Stimulated activated CD4-positive, alpha-beta T cell treated with anti-CD3 and anti-CD28 coated beads, TNF-alpha, amount 100 ng/mL, for 1 hour (primary cell): Measurements from ENCODE around the gene SH3BGRL2.

Source experiments
- DNase-seq, 3 donors: peaks; one replicate each; pipeline ENCODE4 v3.0.0-alpha.2; 2020; ENCODE audit warnings: low read depth in 3 of 3, low spot score in 1 of 3

Gene SH3BGRL2

GRCh38 chr6:79694623-79695343, 63.7 kb downstream of the SH3BGRL2 start:
- no peak for DNase-seq

DNA sequence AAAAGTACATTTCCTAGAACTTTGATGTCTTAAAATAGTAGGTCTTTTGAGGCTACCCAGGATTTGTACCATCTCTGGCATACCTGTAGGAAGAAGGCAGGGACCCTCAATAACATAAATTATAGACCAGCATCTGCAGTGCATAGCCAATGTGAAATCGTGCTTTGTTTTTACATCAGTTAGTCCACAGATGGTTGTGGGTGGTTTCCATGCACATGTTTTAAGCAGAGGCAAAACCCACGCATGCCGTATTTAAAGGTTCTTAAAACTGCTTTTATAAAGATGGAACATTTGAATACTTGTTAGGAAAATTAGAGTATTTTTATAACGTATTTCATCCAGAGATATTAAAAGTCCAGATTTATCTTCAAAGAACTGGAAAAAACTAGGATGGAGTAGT, 66.3 kb downstream of the SH3BGRL2 start:
- DNase-seq = no peak

GRCh38 chr6:79699606-79700005, 68.5 kb downstream of the SH3BGRL2 start:
- DNase-seq = no peak

DNA sequence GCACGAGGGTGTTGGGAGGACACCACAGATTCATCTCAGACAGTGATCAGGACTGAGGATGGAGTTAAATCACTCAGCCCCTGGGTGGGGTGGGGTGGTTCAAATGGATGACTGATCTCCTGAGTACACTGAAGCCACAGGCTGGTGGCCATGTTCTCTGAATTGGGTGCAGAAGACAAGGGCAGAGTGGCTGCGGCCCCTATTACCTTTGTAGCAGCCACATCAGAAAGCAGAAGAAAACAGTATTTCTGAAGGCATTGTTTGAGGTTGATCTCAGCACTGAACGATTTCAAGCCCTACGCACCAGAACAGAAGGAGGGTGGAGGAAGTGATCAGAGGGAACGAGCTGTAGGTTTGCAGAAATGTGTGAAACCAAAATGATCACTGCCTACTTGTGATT, 71.6 kb downstream of the SH3BGRL2 start:
- no peak for DNase-seq

DNA sequence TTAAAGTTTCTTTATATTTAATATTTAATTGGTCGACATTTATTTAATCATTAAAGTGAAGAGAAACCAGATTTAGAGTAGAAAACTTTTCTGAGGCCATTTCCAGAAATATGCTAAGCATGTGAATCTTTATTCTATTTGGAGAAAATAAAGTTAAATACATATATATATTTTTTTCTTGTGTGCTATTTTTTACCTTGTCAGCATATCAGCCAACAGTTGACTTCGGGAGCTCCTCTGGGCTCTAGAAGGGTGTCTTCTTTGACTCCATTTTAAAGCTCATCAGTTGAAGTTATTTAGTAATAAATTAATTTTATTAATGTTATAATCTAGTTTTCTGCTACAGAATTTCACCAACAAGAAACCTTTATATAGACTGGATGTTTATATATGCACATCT, 73.1 kb downstream of the SH3BGRL2 start:
- DNase-seq = no peak

- no peak for DNase-seq
Measured at GRCh38 chr6:79705456-79705995, 74.4 kb downstream of the SH3BGRL2 start.

DNA sequence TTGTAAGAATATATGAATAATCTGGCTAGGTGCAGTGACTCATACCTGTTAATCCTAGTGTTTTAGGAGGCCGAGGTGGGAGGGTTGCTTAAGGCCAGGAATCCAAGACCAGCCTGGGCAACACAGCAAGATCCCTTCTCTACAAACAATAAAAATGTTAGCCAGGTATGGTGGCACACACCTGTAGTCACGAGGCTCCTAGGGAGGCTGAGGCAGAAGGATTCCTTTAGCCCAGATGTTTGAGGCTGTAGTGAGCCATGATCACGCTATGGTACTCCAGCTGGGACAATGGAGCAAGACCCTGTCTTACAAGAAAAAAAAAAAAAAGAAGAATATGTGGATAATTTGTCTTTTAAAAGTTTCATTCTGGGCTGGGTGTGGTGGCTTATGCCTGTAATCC, 75.4 kb downstream of the SH3BGRL2 start:
- no peak for DNase-seq

DNA sequence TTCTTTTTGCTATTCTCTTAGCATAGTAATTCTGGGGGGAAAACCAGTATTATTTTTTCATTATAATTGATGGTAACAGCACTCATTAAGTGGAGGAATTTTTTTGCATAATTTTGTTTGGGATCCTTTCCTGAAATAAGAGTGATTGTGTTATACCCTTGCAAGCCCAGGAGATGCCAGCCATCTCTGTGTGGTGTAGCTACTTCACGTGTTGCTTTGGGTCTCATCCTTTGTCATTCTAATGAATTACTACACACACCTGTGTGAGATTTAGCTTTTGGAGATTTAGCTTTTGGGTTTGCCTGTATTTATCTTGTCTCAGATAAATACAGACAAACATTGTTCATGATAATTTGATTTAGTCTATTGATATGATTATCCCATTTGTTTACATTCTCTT, 76.5 kb downstream of the SH3BGRL2 start:
- DNase-seq = no peak

DNA sequence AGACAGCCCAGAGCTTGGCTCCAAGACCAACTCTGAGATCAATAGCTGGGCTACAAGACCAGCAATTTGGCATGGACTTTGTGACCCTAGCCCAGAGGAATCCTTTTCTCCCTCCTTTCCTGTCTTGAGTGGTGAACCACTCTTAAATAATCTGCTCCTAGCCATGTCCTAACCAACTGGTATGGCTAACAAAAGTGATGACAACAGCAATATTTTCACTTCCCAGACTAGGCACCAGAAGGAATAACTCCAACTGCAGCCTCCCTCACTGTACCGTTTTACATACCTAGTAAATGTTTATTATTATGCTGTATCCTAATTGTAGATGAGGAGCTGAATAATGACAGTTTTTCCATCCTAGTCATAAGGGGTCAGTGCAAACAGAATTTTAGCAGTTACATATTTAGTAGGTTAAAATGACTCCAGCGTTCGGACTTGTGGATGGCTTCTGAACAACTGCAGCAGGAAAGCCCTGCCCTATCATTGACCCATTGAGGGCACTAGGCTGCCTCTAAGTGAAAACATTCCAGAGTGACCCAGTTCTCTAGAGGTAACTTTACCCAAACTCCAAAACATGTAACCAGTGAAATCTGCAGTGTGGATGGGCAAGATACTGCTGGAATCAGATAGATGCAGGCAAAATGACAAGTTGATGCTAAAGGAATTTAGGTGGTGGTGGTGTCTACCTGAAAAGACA, 77.1 kb downstream of the SH3BGRL2 start:
- no peak for DNase-seq

- no peak for DNase-seq
Measured at GRCh38 chr6:79710127-79710526, 79.0 kb downstream of the SH3BGRL2 start.

DNA sequence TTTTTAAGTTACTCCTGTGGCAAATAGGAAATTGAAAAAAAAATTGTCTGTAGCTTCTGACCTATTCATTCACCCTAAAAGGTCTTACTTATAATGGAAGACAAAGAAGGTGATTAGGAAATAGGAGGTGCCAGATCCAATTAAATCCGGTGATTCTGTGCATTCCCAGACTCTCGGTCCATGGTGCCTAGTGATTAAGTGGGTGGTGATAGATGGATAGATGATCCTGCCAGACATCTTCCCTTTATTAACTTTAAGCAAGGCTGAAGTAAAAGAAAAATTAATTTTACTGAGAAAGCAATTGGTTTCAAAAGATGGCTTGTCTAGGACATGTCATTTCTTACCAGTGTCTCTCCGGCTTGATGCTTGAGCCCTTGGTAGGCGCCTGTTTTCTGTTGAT, 80.0 kb downstream of the SH3BGRL2 start:
- DNase-seq = no peak

GRCh38 chr6:79712144-79712543, 81.0 kb downstream of the SH3BGRL2 start:
- no peak for DNase-seq

- DNase-seq = no peak
Measured at GRCh38 chr6:79712616-79713135, 81.5 kb downstream of the SH3BGRL2 start.

GRCh38 chr6:79713701-79714322, 82.7 kb downstream of the SH3BGRL2 start:
- DNase-seq = peak in 1 of 3 donors; percentile 8

- no peak for DNase-seq
Measured at GRCh38 chr6:79717989-79718388, 86.9 kb downstream of the SH3BGRL2 start.

DNA sequence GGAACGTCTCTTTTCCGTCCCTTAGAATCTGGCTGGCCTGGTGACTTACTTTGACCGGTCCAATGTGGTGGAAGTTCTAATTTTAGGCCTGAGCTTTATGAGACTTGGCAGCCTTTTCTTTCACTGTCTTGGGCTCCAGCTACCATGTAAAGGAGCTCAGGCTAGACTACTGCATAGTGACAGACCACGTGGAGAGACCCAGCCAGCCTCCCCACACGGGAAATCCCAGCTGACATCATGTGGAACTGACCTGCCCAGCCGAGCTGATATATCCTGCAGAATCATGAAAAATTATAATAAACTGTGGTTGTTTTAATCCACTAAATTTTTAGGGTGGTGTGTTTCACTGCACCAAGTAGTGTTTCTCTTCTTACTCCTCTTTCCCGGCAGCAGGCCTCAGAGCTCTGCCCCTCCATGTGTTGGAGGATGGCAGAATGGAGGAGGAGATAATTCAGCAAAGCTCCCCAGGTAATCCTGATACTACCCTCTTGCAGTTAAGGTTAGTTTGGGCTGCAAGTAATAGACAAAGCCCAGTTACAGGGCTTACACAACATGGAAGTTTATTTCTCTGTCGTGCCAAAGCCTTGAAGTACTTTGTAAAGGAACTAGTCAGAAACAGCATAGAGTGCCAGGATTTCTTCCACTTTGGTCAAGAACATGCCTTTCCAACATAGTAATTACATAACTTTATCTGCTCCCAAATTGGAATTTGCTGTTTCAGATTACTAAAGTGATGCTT, 87.5 kb downstream of the SH3BGRL2 start:
- DNase-seq = no peak

DNA sequence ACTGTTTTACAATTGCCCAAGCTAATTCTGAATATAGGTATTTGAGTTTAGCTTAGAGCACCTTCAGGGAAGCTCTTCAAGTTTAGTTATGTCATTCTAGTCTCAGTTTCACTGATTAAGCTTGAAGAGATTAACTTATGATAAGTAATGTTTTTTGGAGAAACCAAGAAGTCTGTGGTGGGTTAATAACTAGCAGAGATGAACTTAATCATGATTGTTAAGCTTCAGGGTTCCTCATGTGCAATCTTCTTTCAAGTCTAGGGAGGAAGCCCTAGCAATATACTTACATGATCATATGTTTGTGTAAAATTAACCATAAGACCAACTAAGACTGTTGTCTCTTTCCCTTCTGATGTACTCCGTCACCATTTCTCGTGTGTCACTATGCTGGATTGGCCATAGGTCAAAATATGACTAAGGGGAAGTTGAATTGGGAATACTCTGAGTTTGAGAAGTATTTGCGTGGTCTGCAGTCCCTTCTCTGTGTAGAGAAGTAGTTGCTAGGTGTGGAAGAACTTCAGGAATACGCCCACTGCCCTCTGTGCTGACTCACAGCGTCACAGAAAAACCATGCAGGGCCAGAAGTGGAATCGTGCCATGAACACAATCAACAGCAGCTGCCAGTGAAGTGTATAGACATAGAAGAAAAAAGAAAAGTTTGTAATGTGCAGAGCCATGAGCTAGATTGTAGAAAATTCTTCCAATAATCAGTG, 88.3 kb downstream of the SH3BGRL2 start:
- no peak for DNase-seq

GRCh38 chr6:79724816-79725215, 93.7 kb downstream of the SH3BGRL2 start:
- no peak for DNase-seq

DNA sequence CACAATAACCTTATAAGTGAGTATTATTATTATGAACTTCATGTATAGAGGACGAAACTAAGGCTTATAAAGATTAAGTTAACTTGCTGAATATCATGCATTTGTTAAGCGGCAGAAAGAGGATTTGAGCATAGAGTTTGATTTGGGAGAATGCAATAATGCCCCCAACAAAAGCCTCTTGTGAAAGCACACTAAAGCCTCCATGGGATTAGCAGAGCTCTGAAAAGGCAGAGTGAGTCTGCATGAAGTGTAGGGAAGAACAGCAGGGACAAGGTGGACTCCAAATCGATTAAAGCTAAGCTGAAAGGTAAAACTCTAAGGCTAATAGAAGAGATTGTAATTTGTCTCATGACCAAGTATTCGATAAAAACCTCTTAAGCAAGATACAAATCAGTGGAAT, 100.3 kb downstream of the SH3BGRL2 start:
- DNase-seq = no peak

DNA sequence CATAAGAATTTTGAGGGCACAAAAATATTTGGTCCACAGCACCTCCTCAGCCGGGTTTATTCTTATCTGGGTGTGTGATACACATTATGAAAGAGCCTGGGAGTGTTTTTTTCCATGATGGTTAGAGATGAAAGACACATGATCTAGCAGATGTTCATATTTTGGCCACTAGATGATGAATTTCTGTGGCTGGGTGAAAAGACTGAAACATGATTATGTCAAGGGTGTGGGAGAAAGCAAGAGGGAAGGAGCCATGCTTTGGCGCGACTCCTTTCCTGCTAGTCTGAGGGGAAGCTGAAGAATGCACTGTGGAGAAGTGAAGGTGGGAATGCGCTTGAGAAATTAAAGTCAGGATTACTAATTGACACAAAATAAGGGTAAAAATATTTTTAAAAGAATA, 102.3 kb downstream of the SH3BGRL2 start:
- no peak for DNase-seq

DNA sequence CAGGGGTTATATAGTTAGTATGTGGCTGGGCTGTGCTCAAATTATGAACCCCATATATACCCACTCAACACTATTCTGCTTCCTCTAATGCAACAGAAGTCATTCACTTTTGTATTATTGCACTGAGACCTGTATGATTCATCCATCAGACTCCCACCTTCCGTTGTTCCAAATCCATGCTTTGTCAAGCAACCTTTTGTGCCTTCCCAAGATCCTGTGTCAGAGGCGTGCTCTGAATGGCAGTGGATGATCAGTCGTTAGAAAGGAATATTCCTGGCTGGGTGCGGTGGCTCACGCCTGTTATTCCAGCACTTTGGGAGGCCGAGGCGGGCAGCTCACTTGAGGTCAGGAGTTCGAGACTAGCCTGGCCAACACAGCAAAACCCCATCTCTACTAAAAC, 103.2 kb downstream of the SH3BGRL2 start:
- no peak for DNase-seq
